HepG2 (cell line): ENCODE results near the gene BRMS1. TPM values are rescaled to one million over a fixed set of nuclear protein-coding genes. Genes with fewer than 3 reads are reported as not detected.

Experiments used
- DMAP1 ChIP-seq: IDR thresholded peaks from 2 replicates; pipeline ENCODE4 v1.6.1; 2016
- FOSL1 ChIP-seq: sonication (generic); formaldehyde crosslinking; IDR thresholded peaks from 2 replicates; pipeline ENCODE4 v1.9.0; 2021; ENCODE audit warnings: missing genetic modification reagents, borderline replicate concordance
- HMGA1 ChIP-seq: sonication (generic); formaldehyde crosslinking; conservative IDR thresholded peaks from 2 replicates; pipeline ENCODE4 v1.4.0; 2020; ENCODE audit warnings: missing genetic modification reagents
- SMARCC2 ChIP-seq: fragments of 450-650 bp; IDR thresholded peaks from 2 replicates; pipeline ENCODE4 v1.6.1; 2017; ENCODE audit warnings: antibody characterized with exemption, mild to moderate bottlenecking
- ZBTB1 ChIP-seq: sonication (generic); formaldehyde crosslinking; IDR thresholded peaks from 2 replicates; pipeline ENCODE4 v1.4.0; 2020; ENCODE audit warnings: missing genetic modification reagents, borderline replicate concordance
- ZNF318 ChIP-seq: sonication (generic); formaldehyde crosslinking; IDR thresholded peaks from 2 replicates; pipeline ENCODE4 v1.4.0; 2020; ENCODE audit warnings: mild to moderate bottlenecking, missing genetic modification reagents
- ZNF780A ChIP-seq: sonication (generic); formaldehyde crosslinking; IDR thresholded peaks from 2 replicates; pipeline ENCODE4 v1.8.0; 2022; ENCODE audit warnings: mild to moderate bottlenecking, missing genetic modification reagents, moderate library complexity
- polyA plus RNA-seq, 8 experiments: library from polyadenylated mRNA; depleted of rRNA in 3 of 8; stranded (reverse) in 7 of 8; unstranded in 1 of 8; fragments of >200 nt; fragmentation: Illumina TruSeq in 4 of 8; extraction: Trizol in 4 of 8; gene quantifications; 2 replicates each; pipeline versions ENCODE4 v1.2.1 to v1.2.3, GENCODE V29; 2011 to 2016; ENCODE audit warnings: low read depth in 4 of 8, missing spikeins in 1 of 8, mixed read lengths in 1 of 8; ENCODE audit not compliant: insufficient read depth in 1 of 8
- total RNA-seq, 5 experiments: library from RNA; depleted of rRNA; stranded (reverse); fragments of >200 nt; fragmentation: Illumina TruSeq; extraction: Trizol; gene quantifications; 2 replicates each; pipeline ENCODE4 v1.2.3, GENCODE V29; 2016; ENCODE audit warnings: low read depth in 1 of 5
- TF ChIP-seq, protein P1 (sequence below): sonication (generic); formaldehyde crosslinking; IDR thresholded peaks from 2 replicates; pipeline ENCODE4 v1.8.1; 2022; ENCODE audit warnings: mild to moderate bottlenecking, missing genetic modification reagents
- TF ChIP-seq, protein P2 (sequence below): sonication (generic); formaldehyde crosslinking; IDR thresholded peaks from 2 replicates; pipeline ENCODE4 v1.8.1; 2022; ENCODE audit warnings: low read depth, mild to moderate bottlenecking, missing genetic modification reagents
- TF ChIP-seq, protein P3 (sequence below): sonication (generic); formaldehyde crosslinking; IDR thresholded peaks from 2 replicates; pipeline ENCODE4 v1.5.1; 2020; ENCODE audit warnings: missing genetic modification reagents, mild to moderate bottlenecking, borderline replicate concordance
- TF ChIP-seq, protein P4 (sequence below): sonication (generic); formaldehyde crosslinking; IDR thresholded peaks from 2 replicates; pipeline ENCODE4 v1.4.0; 2020; ENCODE audit warnings: missing genetic modification reagents

BRMS1 gene
- total and polyA plus RNA-seq, 2 of the 13 experiments (the other 11 are each of a cell fraction or from before 2014, with no cell fraction given) = 15.8 to 55.7 TPM

- TF ChIP-seq ZNF318 (CRISPR knock-in tag) (no peak), ZBTB1 (CRISPR knock-in tag) (peak; percentile 33; the same call in 1 of the 2 replicates), FOSL1 (CRISPR knock-in tag) (0 out of 2 replicates have a peak, but pooled peaks have one; percentile 37), SMARCC2 (no peak), DMAP1 (CRISPR knock-in tag) (peak; percentile 69), HMGA1 (CRISPR knock-in tag) (no peak), ZNF780A (CRISPR knock-in tag) (no peak; the same call in 1 of the 2 replicates)
- TF ChIP-seq, protein P1, sequence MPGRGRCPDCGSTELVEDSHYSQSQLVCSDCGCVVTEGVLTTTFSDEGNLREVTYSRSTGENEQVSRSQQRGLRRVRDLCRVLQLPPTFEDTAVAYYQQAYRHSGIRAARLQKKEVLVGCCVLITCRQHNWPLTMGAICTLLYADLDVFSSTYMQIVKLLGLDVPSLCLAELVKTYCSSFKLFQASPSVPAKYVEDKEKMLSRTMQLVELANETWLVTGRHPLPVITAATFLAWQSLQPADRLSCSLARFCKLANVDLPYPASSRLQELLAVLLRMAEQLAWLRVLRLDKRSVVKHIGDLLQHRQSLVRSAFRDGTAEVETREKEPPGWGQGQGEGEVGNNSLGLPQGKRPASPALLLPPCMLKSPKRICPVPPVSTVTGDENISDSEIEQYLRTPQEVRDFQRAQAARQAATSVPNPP (CRISPR knock-in tag) = no peak
- TF ChIP-seq, protein P2, sequence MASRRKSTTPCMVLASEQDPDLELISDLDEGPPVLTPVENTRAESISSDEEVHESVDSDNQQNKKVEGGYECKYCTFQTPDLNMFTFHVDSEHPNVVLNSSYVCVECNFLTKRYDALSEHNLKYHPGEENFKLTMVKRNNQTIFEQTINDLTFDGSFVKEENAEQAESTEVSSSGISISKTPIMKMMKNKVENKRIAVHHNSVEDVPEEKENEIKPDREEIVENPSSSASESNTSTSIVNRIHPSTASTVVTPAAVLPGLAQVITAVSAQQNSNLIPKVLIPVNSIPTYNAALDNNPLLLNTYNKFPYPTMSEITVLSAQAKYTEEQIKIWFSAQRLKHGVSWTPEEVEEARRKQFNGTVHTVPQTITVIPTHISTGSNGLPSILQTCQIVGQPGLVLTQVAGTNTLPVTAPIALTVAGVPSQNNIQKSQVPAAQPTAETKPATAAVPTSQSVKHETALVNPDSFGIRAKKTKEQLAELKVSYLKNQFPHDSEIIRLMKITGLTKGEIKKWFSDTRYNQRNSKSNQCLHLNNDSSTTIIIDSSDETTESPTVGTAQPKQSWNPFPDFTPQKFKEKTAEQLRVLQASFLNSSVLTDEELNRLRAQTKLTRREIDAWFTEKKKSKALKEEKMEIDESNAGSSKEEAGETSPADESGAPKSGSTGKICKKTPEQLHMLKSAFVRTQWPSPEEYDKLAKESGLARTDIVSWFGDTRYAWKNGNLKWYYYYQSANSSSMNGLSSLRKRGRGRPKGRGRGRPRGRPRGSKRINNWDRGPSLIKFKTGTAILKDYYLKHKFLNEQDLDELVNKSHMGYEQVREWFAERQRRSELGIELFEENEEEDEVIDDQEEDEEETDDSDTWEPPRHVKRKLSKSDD (CRISPR knock-in tag) = no peak
- TF ChIP-seq, protein P3, sequence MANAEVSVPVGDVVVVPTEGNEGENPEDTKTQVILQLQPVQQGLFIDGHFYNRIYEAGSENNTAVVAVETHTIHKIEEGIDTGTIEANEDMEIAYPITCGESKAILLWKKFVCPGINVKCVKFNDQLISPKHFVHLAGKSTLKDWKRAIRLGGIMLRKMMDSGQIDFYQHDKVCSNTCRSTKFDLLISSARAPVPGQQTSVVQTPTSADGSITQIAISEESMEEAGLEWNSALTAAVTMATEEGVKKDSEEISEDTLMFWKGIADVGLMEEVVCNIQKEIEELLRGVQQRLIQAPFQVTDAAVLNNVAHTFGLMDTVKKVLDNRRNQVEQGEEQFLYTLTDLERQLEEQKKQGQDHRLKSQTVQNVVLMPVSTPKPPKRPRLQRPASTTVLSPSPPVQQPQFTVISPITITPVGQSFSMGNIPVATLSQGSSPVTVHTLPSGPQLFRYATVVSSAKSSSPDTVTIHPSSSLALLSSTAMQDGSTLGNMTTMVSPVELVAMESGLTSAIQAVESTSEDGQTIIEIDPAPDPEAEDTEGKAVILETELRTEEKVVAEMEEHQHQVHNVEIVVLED (CRISPR knock-in tag) = peak; percentile 60; the same call in 1 of the 2 replicates
- TF ChIP-seq, protein P4, sequence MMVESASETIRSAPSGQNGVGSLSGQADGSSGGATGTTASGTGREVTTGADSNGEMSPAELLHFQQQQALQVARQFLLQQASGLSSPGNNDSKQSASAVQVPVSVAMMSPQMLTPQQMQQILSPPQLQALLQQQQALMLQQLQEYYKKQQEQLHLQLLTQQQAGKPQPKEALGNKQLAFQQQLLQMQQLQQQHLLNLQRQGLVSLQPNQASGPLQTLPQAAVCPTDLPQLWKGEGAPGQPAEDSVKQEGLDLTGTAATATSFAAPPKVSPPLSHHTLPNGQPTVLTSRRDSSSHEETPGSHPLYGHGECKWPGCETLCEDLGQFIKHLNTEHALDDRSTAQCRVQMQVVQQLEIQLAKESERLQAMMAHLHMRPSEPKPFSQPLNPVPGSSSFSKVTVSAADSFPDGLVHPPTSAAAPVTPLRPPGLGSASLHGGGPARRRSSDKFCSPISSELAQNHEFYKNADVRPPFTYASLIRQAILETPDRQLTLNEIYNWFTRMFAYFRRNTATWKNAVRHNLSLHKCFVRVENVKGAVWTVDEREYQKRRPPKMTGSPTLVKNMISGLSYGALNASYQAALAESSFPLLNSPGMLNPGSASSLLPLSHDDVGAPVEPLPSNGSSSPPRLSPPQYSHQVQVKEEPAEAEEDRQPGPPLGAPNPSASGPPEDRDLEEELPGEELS (CRISPR knock-in tag) = peak; percentile 60
These were observed 8.4 kb downstream of the BRMS1 start, which contains the start of gene RIN1 (continued) for GRCh38 chr11:66336234-66337102.
